SK-N-SH treated with all-trans-retinoic acid at 6 μM for 48 hours (cell line): ENCODE data around the gene TMTC2.

Experiments
- ARNTL ChIP-seq: fragments of 450-650 bp; formaldehyde crosslinking; IDR thresholded peaks from 2 replicates; pipeline ENCODE4 v1.5.0; 2020; ENCODE audit warnings: low read depth, mild to moderate bottlenecking, moderate library complexity, borderline replicate concordance
- CSRNP3 ChIP-seq: fragments of 250-450 bp; sonication (Bioruptor Pico); IDR thresholded peaks from 2 replicates; pipeline ENCODE4 v1.5.1; 2021; ENCODE audit warnings: mild to moderate bottlenecking, moderate library complexity
- TSHZ2 ChIP-seq: fragments of 250-450 bp; sonication (Bioruptor Pico); IDR thresholded peaks from 2 replicates; pipeline ENCODE4 v1.5.0; 2020; ENCODE audit warnings: mild to moderate bottlenecking, moderate library complexity
- ZFP3 ChIP-seq: fragments of 250-450 bp; sonication (Bioruptor Pico); IDR thresholded peaks from 2 replicates; pipeline ENCODE4 v1.5.0; 2020; ENCODE audit warnings: mild to moderate bottlenecking, moderate library complexity
- ZNF565 ChIP-seq: fragments of 450-650 bp; formaldehyde crosslinking; conservative IDR thresholded peaks from 2 replicates; pipeline ENCODE4 v1.5.0; 2020; ENCODE audit warnings: low read depth, mild to moderate bottlenecking, moderate library complexity

GRCh38 chr12:82650627-82651337, 35.9 kb upstream of the TMTC2 start:
- TF ChIP-seq ZFP3 (no peak), ARNTL (CRISPR knock-in tag) (no peak), ZNF565 (CRISPR knock-in tag) (no peak), CSRNP3 (CRISPR knock-in tag) (no peak), TSHZ2 (CRISPR knock-in tag) (no peak)
